OCI-LY1 (cell line): Measurements from ENCODE around the gene CEBPZOS.

ENCODE experiments used
- CTCF ChIP-seq: fragments of 200-600 bp; sonication (generic), shearing (Covaris generic); IDR thresholded peaks from 2 replicates; pipeline ENCODE4 v1.5.1; 2017; ENCODE audit warnings: mild to moderate bottlenecking, antibody characterized with exemption, low read length, moderate library complexity, mixed read lengths
- EZH2 ChIP-seq: fragments of 200-600 bp; sonication (generic), shearing (Covaris generic); IDR thresholded peaks from 2 replicates; pipeline ENCODE4 v1.8.0; 2017; ENCODE audit warnings: borderline replicate concordance, mixed run types, mild to moderate bottlenecking, antibody characterized with exemption, low read length, moderate library complexity, mixed read lengths

- TF ChIP-seq CTCF: no peak
- no peak for TF ChIP-seq EZH2
These were observed 35.2 kb downstream of the CEBPZOS start, which contains the start of the genes CEBPZ and NDUFAF7 for GRCh38 chr2:37231241-37232130.
